Measurements from ENCODE around the gene PIWIL4. TPM values are rescaled to one million over a fixed set of nuclear protein-coding genes. Genes with fewer than 3 reads are reported as not detected.

Gene PIWIL4
- total RNA-seq, 1 experiment from 2014 or later: not detected

GRCh38 chr11:94583213-94583865, 16.2 kb downstream of the PIWIL4 start:
- no peak overlapping the region for H4K5ac ChIP-seq (ENCODE audit: insufficient read length, low read depth, low read length)
- H3K9me3 ChIP-seq (ENCODE audit: control insufficient read depth, low read depth, low read length): no peaks in the 10 kb centered on the region
- no peak overlapping the region for H3K56ac ChIP-seq (ENCODE audit: insufficient read length, low read depth, low read length)
- H2BK5ac ChIP-seq (ENCODE audit: insufficient read length, low read length): no peak overlapping the region
- no peak overlapping the region for H3K4me2 ChIP-seq (ENCODE audit: insufficient read depth, insufficient read length, low read length)
- Mint-ChIP-seq H3K9me3 (no peaks in the 10 kb centered on the region), H3K4me3 (no peak overlapping the region), H3K27me3 (ENCODE audit: low read depth) (peaks cover 9% of the 10 kb centered on the region), H3K36me3 (ENCODE audit: insufficient read depth in 1 of 3, low read depth in 3 of 3) (no peaks in the 10 kb centered on the region), H3K4me1 (peaks cover 6% of the 10 kb centered on the region in 2 experiments), H3K27ac (no peak overlapping the region)
- H4K8ac ChIP-seq (replicated peaks; ENCODE audit: insufficient read length, low read depth, low read length): no peak overlapping the region
- no peaks in the 10 kb centered on the region for H3K79me2 ChIP-seq (ENCODE audit: insufficient read depth, low read length)
- DNase-seq: no peak
- H2BK12ac ChIP-seq (ENCODE audit: insufficient read length, low read depth, low read length): no peak overlapping the region
- no peaks in the 10 kb centered on the region for H3K4me1 ChIP-seq (ENCODE audit: insufficient read depth, low read length)
- H3K4ac ChIP-seq (ENCODE audit: low read depth, low read length): no peak overlapping the region
- no peaks in the 10 kb centered on the region for H4K20me1 ChIP-seq (ENCODE audit: control insufficient read depth, insufficient read depth, insufficient read length)
- TF ChIP-seq CTCF (conservative IDR thresholded peaks at IDR 0.05): no peak
- no peaks in the 10 kb centered on the region for H3K27me3 ChIP-seq (ENCODE audit: insufficient read depth, low read length)
- H3K9ac ChIP-seq (ENCODE audit: extremely low read depth, insufficient read length, low read length): no peak overlapping the region
- no peak overlapping the region for H3K18ac ChIP-seq (ENCODE audit: insufficient read length, low read depth, low read length)
- no peak overlapping the region for H4K91ac ChIP-seq (ENCODE audit: insufficient read length, low read depth, low read length)
- no CpG with 5 or more reads among the region's 4 CpGs for WGBS (ENCODE audit: extremely low coverage, insufficient read length, low lambda C conversion rate)
- H2BK15ac ChIP-seq (ENCODE audit: low read depth, low read length): no peak overlapping the region
- H2BK120ac ChIP-seq (ENCODE audit: low read depth, low read length, poor library complexity, severe bottlenecking): no peak overlapping the region
- no peak overlapping the region for H2AFZ ChIP-seq (ENCODE audit: low read length)
- no peak overlapping the region for H3K23ac ChIP-seq (ENCODE audit: insufficient read length, low read depth, low read length)
- no peak overlapping the region for H3K14ac ChIP-seq (ENCODE audit: insufficient read depth, low read length)
- no peak overlapping the region for H3K27ac ChIP-seq (ENCODE audit: insufficient read length, low read depth, low read length)
- no peak overlapping the region for H3T11ph ChIP-seq (ENCODE audit: low read length)
- no peaks in the 10 kb centered on the region for H3K23me2 ChIP-seq (ENCODE audit: insufficient read length, low read depth, low read length, poor library complexity, severe bottlenecking)
- H2BK20ac ChIP-seq (ENCODE audit: low read depth, low read length, poor library complexity, severe bottlenecking): no peak overlapping the region
- no peaks in the 10 kb centered on the region for H3K79me1 ChIP-seq (ENCODE audit: insufficient read depth, low read depth, low read length, poor library complexity, severe bottlenecking)
- no peak overlapping the region for H2AK5ac ChIP-seq (ENCODE audit: insufficient read length, low read length)
